Muscle layer of colon (tissue), 2 donors: ENCODE results near the gene PMM2.
"Not testable (repeated sequence)": the region's sequence is repeated elsewhere in the genome, so short reads cannot be mapped to it uniquely, and the experiment has no call there.

Experiments used
- H3K27ac ChIP-seq: one replicate; pipeline ENCODE4 v1.7.0; 2013; ENCODE audit warnings: low read depth, mild to moderate bottlenecking, low read length, moderate library complexity
- H3K27me3 ChIP-seq, 2 donors: one replicate each; pipeline ENCODE4 v1.7.0; 2013; ENCODE audit warnings: low read length in 2 of 2, mild to moderate bottlenecking in 2 of 2; ENCODE audit not compliant: insufficient read depth in 2 of 2, control insufficient read depth in 1 of 2
- H3K36me3 ChIP-seq: one replicate; pipeline ENCODE4 v1.7.0; 2013; ENCODE audit warnings: mild to moderate bottlenecking, low read length; ENCODE audit not compliant: insufficient read depth
- H3K4me1 ChIP-seq: one replicate; pipeline ENCODE4 v1.7.0; 2013; ENCODE audit warnings: mild to moderate bottlenecking, low read length; ENCODE audit not compliant: insufficient read depth
- H3K4me3 ChIP-seq, 2 donors: one replicate each; pipeline ENCODE4 v1.7.0; 2013; ENCODE audit warnings: low read length in 2 of 2, low read depth in 1 of 2, mild to moderate bottlenecking in 1 of 2, moderate library complexity in 1 of 2
- H3K9ac ChIP-seq: one replicate; pipeline ENCODE4 v1.7.0; 2013; ENCODE audit warnings: low read length
- H3K9me3 ChIP-seq: one replicate; pipeline ENCODE4 v1.7.0; 2013; ENCODE audit warnings: mild to moderate bottlenecking, low read length
- donor health status: abdominal sarcoma.
- donor health status: Adenocarcinoma of cecum.

Gene PMM2

GRCh38 chr16:8874388-8874787 is 76.7 kb downstream of the PMM2 start:
- H3K9ac ChIP-seq, result no peak overlapping the region
- H3K27ac ChIP-seq, result no peak overlapping the region
- H3K27me3 ChIP-seq, result no peaks in the 10 kb centered on the region
- no peak overlapping the region for H3K4me3 ChIP-seq
- no peaks in the 10 kb centered on the region for H3K9me3 ChIP-seq
- H3K36me3 ChIP-seq, result no peaks in the 10 kb centered on the region
- H3K4me1 ChIP-seq, result no peaks in the 10 kb centered on the region

GRCh38 chr16:8875317-8875716 is 77.7 kb downstream of the PMM2 start:
- not testable (repeated sequence) for H3K9me3 ChIP-seq, H3K36me3 ChIP-seq, H3K4me3 ChIP-seq, H3K27me3 ChIP-seq, H3K27ac ChIP-seq, H3K4me1 ChIP-seq, H3K9ac ChIP-seq

GRCh38 chr16:8877894-8878522 is 80.4 kb downstream of the PMM2 start:
- Histone ChIP-seq H3K9me3 (no peaks in the 10 kb centered on the region), H3K27me3 (peaks cover 0 to 11% of the 10 kb centered on the region in 2 donors), H3K9ac (no peak overlapping the region), H3K27ac (no peak overlapping the region), H3K36me3 (no peaks in the 10 kb centered on the region), H3K4me3 (no peak overlapping the region), H3K4me1 (no peaks in the 10 kb centered on the region)

GRCh38 chr16:8878523-8878911 is 80.9 kb downstream of the PMM2 start:
- Histone ChIP-seq H3K27me3 (peaks cover 0 to 16% of the 10 kb centered on the region in 2 donors), H3K27ac (no peak overlapping the region), H3K4me3 (no peak overlapping the region), H3K9ac (no peak overlapping the region), H3K9me3 (no peaks in the 10 kb centered on the region), H3K4me1 (no peaks in the 10 kb centered on the region), H3K36me3 (no peaks in the 10 kb centered on the region)

- H3K4me3 ChIP-seq, result no peak overlapping the region
- peaks cover 5% of the 10 kb centered on the region for H3K4me1 ChIP-seq
- H3K36me3 ChIP-seq, result no peaks in the 10 kb centered on the region
Measured at GRCh38 chr16:8880839-8881510, 83.3 kb downstream of the PMM2 start.

GRCh38 chr16:8882041-8882617 is 84.5 kb downstream of the PMM2 start, which contains the start of gene LITAFD:
Gene LITAFD, plus strand, starts transcription at chr16:8882351. Its CDS starts 2,005 bp downstream, at chr16:8884356.
- Histone ChIP-seq H3K4me3 (no peak within 1 kb of the TSS), H3K9me3 (no peaks in the 10 kb centered on the region), H3K27me3 (peaks cover 0 to 22% of the 10 kb centered on the region in 2 donors), H3K36me3 (no peaks in the 10 kb centered on the region), H3K9ac (no peak within 1 kb of the TSS), H3K4me1 (peaks cover 9% of the 10 kb centered on the region), H3K27ac (no peak within 1 kb of the TSS)

More at GRCh38 chr16:8880839-8881510, 83.3 kb downstream of the PMM2 start:
- H3K9ac ChIP-seq, result no peak overlapping the region
- H3K27me3 ChIP-seq, result peaks cover 0 to 22% of the 10 kb centered on the region in 2 donors
- H3K9me3 ChIP-seq, result no peaks in the 10 kb centered on the region
- H3K27ac ChIP-seq, result no peak overlapping the region

GRCh38 chr16:8882725-8883377 is 85.2 kb downstream of the PMM2 start:
- Histone ChIP-seq H3K4me3 (no peak overlapping the region), H3K4me1 (peaks cover 10% of the 10 kb centered on the region), H3K27me3 (peaks cover 0 to 22% of the 10 kb centered on the region in 2 donors), H3K27ac (no peak overlapping the region), H3K36me3 (no peaks in the 10 kb centered on the region), H3K9me3 (no peaks in the 10 kb centered on the region), H3K9ac (no peak overlapping the region)

- H3K4me1 ChIP-seq, result peaks cover 15% of the 10 kb centered on the region
- H3K9ac ChIP-seq, result no peak overlapping the region
- H3K4me3 ChIP-seq, result no peak overlapping the region
Measured at GRCh38 chr16:8885674-8886592, 88.3 kb downstream of the PMM2 start.

GRCh38 chr16:8886593-8887430 is 89.2 kb downstream of the PMM2 start:
- Histone ChIP-seq H3K9me3 (no peaks in the 10 kb centered on the region), H3K9ac (no peak overlapping the region), H3K27ac (no peak overlapping the region), H3K27me3 (peaks cover 0 to 16% of the 10 kb centered on the region in 2 donors), H3K4me3 (no peak overlapping the region), H3K36me3 (peaks cover 23% of the 10 kb centered on the region), H3K4me1 (peaks cover 15% of the 10 kb centered on the region)

More at GRCh38 chr16:8885674-8886592, 88.3 kb downstream of the PMM2 start:
- H3K9me3 ChIP-seq, result no peaks in the 10 kb centered on the region
- H3K27ac ChIP-seq, result no peak overlapping the region
- peaks cover 15% of the 10 kb centered on the region for H3K36me3 ChIP-seq
- H3K27me3 ChIP-seq, result peaks cover 0 to 21% of the 10 kb centered on the region in 2 donors

- Histone ChIP-seq H3K4me3 (no peak overlapping the region), H3K4me1 (peaks cover 15% of the 10 kb centered on the region), H3K36me3 (peaks cover 29% of the 10 kb centered on the region), H3K27ac (no peak overlapping the region), H3K9me3 (no peaks in the 10 kb centered on the region), H3K9ac (no peak overlapping the region), H3K27me3 (peaks cover 0 to 16% of the 10 kb centered on the region in 2 donors)
Measured at GRCh38 chr16:8887431-8887765, 89.8 kb downstream of the PMM2 start.
